ENCODE data around the gene TMEM235.
A peak's percentile ranks its signal among the peaks of the same experiment; 100 is the strongest.
"Not testable (repeated sequence)": the region's sequence is repeated elsewhere in the genome, so short reads cannot be mapped to it uniquely, and the experiment has no call there.

TMEM235 gene

DNA sequence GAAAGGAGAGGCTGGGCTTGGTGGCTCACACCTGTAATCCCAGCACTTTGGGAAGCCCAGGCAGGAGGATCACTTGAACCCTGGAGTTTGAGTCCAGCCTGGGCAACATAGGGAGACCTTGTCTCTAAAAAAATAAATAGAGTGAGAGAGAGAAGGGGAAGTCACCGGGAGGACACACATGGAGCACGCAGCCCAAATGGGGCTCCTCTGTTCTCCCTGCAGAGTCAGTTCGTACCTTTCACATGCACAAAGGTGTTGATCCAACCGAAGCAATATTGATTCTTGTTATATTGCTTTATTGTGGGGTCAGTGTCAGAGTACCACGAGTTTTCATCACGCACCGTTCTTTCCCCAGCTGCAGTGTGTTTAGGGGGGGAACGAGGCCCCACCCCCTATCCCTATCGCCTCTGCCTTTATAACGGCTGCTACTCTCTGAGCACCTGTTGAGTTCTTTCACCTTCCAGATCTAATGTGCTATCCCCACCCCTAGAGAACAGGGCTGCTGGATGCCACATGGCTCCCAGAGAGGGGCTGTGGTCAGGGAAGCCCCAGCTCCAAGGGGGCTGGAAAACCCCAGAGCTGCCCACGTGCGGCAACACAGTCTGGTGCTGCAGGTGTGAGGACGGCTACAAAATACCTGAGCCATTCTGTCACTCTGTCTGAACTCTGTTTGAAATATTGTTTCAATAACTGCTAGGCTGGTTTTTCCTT lies 1.0 kb upstream of the TMEM235 start:
- no peak for DNase-seq (ENCODE audit: extremely low spot score)
- TF ChIP-seq, protein P1, sequence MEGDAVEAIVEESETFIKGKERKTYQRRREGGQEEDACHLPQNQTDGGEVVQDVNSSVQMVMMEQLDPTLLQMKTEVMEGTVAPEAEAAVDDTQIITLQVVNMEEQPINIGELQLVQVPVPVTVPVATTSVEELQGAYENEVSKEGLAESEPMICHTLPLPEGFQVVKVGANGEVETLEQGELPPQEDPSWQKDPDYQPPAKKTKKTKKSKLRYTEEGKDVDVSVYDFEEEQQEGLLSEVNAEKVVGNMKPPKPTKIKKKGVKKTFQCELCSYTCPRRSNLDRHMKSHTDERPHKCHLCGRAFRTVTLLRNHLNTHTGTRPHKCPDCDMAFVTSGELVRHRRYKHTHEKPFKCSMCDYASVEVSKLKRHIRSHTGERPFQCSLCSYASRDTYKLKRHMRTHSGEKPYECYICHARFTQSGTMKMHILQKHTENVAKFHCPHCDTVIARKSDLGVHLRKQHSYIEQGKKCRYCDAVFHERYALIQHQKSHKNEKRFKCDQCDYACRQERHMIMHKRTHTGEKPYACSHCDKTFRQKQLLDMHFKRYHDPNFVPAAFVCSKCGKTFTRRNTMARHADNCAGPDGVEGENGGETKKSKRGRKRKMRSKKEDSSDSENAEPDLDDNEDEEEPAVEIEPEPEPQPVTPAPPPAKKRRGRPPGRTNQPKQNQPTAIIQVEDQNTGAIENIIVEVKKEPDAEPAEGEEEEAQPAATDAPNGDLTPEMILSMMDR (IDR thresholded peaks at IDR 0.05; ENCODE audit: control extremely low read depth, extremely low read depth, low read depth, missing control alignments), result no peak
- ChIA-PET POLR2A (no interaction called here), CTCF (no interaction called here)

- ChIA-PET CTCF (interaction anchor here (2.0 kb wide), 1 partner anchor 18 kb away, joined by 7 read pairs; no protein-coding TSS in a partner anchor), POLR2A (no interaction called here)
- TF ChIP-seq, protein P1 (IDR thresholded peaks at IDR 0.05; ENCODE audit: control extremely low read depth, extremely low read depth, low read depth, missing control alignments), result peak; percentile 4
- no peak for DNase-seq (ENCODE audit: extremely low spot score)
Measured at GRCh38 chr17:78231991-78232858, 794 bp downstream of the TMEM235 start.

DNA sequence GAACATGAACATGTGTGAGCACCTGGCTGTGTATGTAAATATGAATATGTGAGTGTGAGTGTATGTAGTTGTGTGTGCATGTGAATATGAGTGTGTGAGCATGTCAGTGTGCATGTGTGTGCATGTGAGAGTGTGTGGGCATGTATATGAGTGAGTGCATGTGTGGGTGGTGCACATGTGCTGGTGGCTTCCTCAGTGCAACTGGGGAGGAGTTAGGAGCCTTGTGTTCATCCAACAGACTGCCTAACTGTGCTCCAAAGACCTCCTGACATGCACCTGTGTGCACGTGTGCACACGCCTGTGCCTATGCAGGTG lies 1.4 kb downstream of the TMEM235 start:
- ChIA-PET CTCF (interaction anchor here (2.0 kb wide), 1 partner anchor 18 kb away, joined by 7 read pairs; no protein-coding TSS in a partner anchor), POLR2A (no interaction called here)
- TF ChIP-seq, protein P1 (IDR thresholded peaks at IDR 0.05; ENCODE audit: control extremely low read depth, extremely low read depth, low read depth, missing control alignments), result no peak
- no peak for DNase-seq (ENCODE audit: extremely low spot score)

DNA sequence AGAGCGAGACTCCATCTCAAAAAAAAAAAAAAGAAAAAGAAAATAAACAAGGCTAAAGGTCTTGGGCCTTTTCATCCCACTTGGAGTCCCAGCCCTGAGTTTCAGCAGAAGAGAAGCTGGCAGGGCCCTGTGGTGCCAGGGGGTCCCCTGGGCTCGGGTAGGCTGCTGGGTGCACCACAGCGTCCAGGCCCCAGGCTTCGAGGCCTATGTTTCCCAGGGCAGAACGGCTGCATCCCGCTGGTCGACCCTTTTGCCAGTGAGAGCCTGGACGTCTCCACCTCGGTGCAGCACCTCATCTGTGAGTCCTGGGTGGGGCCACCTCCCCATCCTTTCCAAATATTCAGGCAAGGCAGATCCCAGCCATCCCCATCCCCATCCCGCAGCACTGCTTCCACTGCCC lies 2.2 kb downstream of the TMEM235 start:
- CTCF ChIA-PET, result interaction anchor here (1.6 kb wide), 2 partner anchors 11 to 17 kb away, joined by 4 to 5 read pairs; no protein-coding TSS in a partner anchor
- no peak for DNase-seq (ENCODE audit: extremely low spot score)
- POLR2A ChIA-PET, result no interaction called here
- TF ChIP-seq, protein P1 (IDR thresholded peaks at IDR 0.05; ENCODE audit: control extremely low read depth, extremely low read depth, low read depth, missing control alignments), result no peak

DNA sequence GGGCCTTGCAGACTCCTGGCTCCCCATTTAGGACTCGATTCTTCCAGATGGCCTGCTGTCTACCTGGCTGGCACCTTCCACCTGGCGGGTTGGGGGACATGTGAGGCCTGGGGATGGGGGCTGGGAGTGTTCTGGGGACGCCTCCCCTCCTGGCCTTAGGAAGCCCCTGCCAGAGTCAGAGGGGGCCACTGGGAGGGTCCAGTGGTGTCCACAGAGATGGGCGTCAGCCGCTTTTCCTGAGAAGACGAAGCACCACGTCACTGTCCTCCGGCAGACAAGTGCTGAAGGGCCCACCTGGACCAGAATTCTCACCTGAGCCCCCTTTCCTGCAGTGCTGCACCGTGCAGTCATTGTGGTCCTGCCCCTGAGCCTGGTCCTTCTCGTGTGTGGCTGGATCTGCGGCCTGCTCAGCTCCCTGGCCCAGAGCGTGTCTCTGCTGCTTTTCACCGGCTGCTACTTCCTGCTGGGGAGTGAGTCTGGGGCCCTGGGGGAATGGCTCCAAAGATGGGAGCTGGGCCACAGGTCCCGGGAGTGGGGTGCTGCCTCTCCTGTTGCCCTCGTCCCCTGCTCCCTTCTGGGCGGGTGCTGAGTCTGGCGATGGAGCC lies 2.9 kb downstream of the TMEM235 start:
- ChIA-PET CTCF (interaction anchor here (1.6 kb wide), 2 partner anchors 10 to 17 kb away, joined by 4 to 5 read pairs; no protein-coding TSS in a partner anchor), POLR2A (no interaction called here)
- TF ChIP-seq, protein P1 (IDR thresholded peaks at IDR 0.05; ENCODE audit: control extremely low read depth, extremely low read depth, low read depth, missing control alignments), result no peak
- no peak for DNase-seq (ENCODE audit: extremely low spot score)

DNA sequence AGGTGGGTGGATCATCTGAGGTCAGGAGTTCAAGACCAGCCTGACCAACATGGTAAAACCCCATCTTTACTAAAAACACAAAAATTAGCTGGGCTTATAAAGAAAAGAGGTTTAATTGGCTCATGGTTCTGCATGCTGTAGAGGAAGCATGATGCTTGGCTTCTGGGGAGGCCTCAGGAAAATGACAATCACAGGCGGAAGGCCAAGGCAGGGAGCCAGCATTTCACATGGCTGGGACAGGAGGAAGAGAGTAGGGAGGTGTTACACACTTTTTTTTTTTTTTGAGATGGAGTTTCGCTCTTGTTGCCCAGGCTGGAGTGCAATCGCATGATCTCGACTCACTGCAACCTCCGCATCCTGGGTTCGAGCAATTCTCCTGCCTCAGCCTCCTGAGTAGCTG lies 3.6 kb downstream of the TMEM235 start:
- POLR2A ChIA-PET; DNase-seq (ENCODE audit: extremely low spot score): not testable (repeated sequence)
- CTCF ChIA-PET, result interaction anchor here (1.3 to 1.6 kb wide), 3 partner anchors 9 to 16 kb away, joined by 3 to 5 read pairs (median 4); no protein-coding TSS in a partner anchor

Data from GM10248 (cell line).